Panc1 (cell line): ENCODE data around the gene VPS41.

Experiments used
- CTCF ChIP-seq: fragments of 450-650 bp; IDR thresholded peaks from 2 replicates; pipeline ENCODE4 v1.5.1; 2017; ENCODE audit warnings: mild to moderate bottlenecking
- POLR2AphosphoS5 ChIP-seq: IDR thresholded peaks from 2 replicates; pipeline ENCODE4 v1.6.1; 2012; ENCODE audit warnings: mild to moderate bottlenecking, low read depth, low read length, moderate library complexity
- REST ChIP-seq, 2 experiments: IDR thresholded peaks; 2 replicates each; pipeline ENCODE4 v1.6.1; 2011 to 2012; ENCODE audit warnings: low read depth in 2 of 2, control low read depth in 1 of 2, low read length in 1 of 2, mild to moderate bottlenecking in 1 of 2, moderate library complexity in 1 of 2; ENCODE audit not compliant: insufficient read depth in 1 of 2
- SIN3A ChIP-seq: IDR thresholded peaks from 2 replicates; pipeline ENCODE4 v1.6.1; 2012; ENCODE audit warnings: low read depth, mild to moderate bottlenecking, low read length, moderate library complexity, borderline replicate concordance; ENCODE audit not compliant: insufficient read depth
- TCF7L2 ChIP-seq: IDR thresholded peaks from 2 replicates; pipeline ENCODE4 v1.6.1; 2011; ENCODE audit warnings: mild to moderate bottlenecking, low read depth, low read length, inconsistent platforms

- no peak for TF ChIP-seq CTCF
- TF ChIP-seq POLR2AphosphoS5: no peak
- TF ChIP-seq TCF7L2: no peak
- TF ChIP-seq SIN3A: no peak
- no peak for TF ChIP-seq REST (IDR thresholded peaks at IDR 0.05; ENCODE audit: insufficient read depth in 1 of 2, low read depth in 2 of 2, low read length in 1 of 2)
Observed at GRCh38 chr7:38704041-38704547, 204.9 kb downstream of the VPS41 start.
